Heart left ventricle (tissue), 13 donors: Measurements from ENCODE around the gene CPLANE1.

Experiments
- POLR2A ChIP-seq, 2 donors: fragments of 450-650 bp; IDR thresholded peaks; one replicate each; pipeline ENCODE4 v1.6.1; 2017; ENCODE audit warnings: antibody characterized with exemption in 2 of 2, mild to moderate bottlenecking in 2 of 2, moderate library complexity in 2 of 2
- TF ChIP-seq, protein P1 (sequence below), 12 donors: fragments of 200-600 bp; sonication (generic) in 4 of 12; IDR thresholded peaks; one replicate each; pipeline versions ENCODE4 v1.5.0 to v1.8.0; 2018 to 2022; ENCODE audit warnings: antibody characterized with exemption in 12 of 12, mild to moderate bottlenecking in 5 of 12
- donor health status: ischemic (EF 13 %, LVEDD 7.1; RV severe dilation, severe dysfunction).
- donor health status: DM: no; HTN: yes; CAD: no.
- donor health status: DM: no; HTN: no; CAD: no.
- donor health status: ischemic (EF 25% LVEDD 6.9; RV normal size, moderate dysfunction).
- donor health status: ischemic (EF 25% LVEDD 5.7; RV mildly dilated, moderate dysfunction).
- donor health status: ischemic (EF 35%, LVEDD 5.7; RV mildly dilated, moderate dysfunction).
- donor health status: nonischemic (EF 11% LVEDD 7.7; RV severe dilation, severe dysfunction).
- donor health status: DM: yes; HTN: yes; CAD: no.
- donor health status: PGD.
- donor health status: ischemic (EF 29% LVEDD 5.4; RV normal size, mild dysfunction).
- donor health status: nonischemic (EF 23%, LVEDD 6.1; RV moderate dilation, normal function).

DNA sequence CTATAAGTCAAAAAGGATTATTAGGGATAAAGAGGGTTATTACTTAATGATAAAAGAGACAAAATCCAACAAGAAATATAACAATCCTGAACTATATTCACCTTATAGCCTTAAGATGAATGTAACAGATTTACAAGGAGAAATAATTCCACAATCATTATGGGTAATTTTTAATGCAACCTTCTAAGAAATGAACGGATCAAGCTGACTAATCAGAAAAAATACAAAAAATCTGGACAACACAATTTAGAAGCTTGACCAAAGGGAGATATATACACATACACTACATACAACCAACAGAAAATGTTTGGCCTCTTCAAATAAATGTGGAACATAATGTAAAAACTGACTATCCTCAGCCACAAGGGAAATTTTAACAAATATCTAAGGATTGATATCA, 102.3 kb downstream of the CPLANE1 start:
- TF ChIP-seq, protein P1, sequence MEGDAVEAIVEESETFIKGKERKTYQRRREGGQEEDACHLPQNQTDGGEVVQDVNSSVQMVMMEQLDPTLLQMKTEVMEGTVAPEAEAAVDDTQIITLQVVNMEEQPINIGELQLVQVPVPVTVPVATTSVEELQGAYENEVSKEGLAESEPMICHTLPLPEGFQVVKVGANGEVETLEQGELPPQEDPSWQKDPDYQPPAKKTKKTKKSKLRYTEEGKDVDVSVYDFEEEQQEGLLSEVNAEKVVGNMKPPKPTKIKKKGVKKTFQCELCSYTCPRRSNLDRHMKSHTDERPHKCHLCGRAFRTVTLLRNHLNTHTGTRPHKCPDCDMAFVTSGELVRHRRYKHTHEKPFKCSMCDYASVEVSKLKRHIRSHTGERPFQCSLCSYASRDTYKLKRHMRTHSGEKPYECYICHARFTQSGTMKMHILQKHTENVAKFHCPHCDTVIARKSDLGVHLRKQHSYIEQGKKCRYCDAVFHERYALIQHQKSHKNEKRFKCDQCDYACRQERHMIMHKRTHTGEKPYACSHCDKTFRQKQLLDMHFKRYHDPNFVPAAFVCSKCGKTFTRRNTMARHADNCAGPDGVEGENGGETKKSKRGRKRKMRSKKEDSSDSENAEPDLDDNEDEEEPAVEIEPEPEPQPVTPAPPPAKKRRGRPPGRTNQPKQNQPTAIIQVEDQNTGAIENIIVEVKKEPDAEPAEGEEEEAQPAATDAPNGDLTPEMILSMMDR (IDR thresholded peaks at IDR 0.05): no peak
- TF ChIP-seq POLR2A (IDR thresholded peaks at IDR 0.05): no peak
